Ishikawa (cell line): ENCODE measurements around the gene FGFR1OP2.

Experiments used
- CEBPB ChIP-seq: IDR thresholded peaks from 2 replicates; pipeline ENCODE4 v1.6.1; 2012
- CREB1 ChIP-seq: IDR thresholded peaks from 2 replicates; pipeline ENCODE4 v1.6.1; 2012; ENCODE audit warnings: low read depth
- EGR1 ChIP-seq: IDR thresholded peaks from 2 replicates; pipeline ENCODE4 v1.6.1; 2012
- EP300 ChIP-seq: IDR thresholded peaks from 2 replicates; pipeline ENCODE4 v1.6.1; 2012; ENCODE audit warnings: borderline replicate concordance
- FOXM1 ChIP-seq: IDR thresholded peaks from 2 replicates; pipeline ENCODE4 v1.6.1; 2012; ENCODE audit warnings: low read depth, borderline replicate concordance
- NFIC ChIP-seq: IDR thresholded peaks from 2 replicates; pipeline ENCODE4 v1.6.1; 2012
- RAD21 ChIP-seq: IDR thresholded peaks from 2 replicates; pipeline ENCODE4 v1.6.1; 2012; ENCODE audit warnings: low read depth
- TAF1 ChIP-seq: IDR thresholded peaks from 2 replicates; pipeline ENCODE4 v1.6.1; 2012; ENCODE audit warnings: low read depth, mild to moderate bottlenecking
- TCF12 ChIP-seq: IDR thresholded peaks from 2 replicates; pipeline ENCODE4 v1.6.1; 2012; ENCODE audit warnings: low read depth
- TEAD4 ChIP-seq: IDR thresholded peaks from 2 replicates; pipeline ENCODE4 v1.6.1; 2012
- USF1 ChIP-seq: IDR thresholded peaks from 2 replicates; pipeline ENCODE4 v1.6.1; 2012
- YY1 ChIP-seq: IDR thresholded peaks from 2 replicates; pipeline ENCODE4 v1.6.1; 2012; ENCODE audit warnings: low read depth
- ZBTB7A ChIP-seq: IDR thresholded peaks from 2 replicates; pipeline ENCODE4 v1.6.1; 2012; ENCODE audit warnings: low read depth
- TF ChIP-seq, protein P1 (sequence below): IDR thresholded peaks from 2 replicates; pipeline ENCODE4 v1.6.1; 2012
- TF ChIP-seq, protein P2 (sequence below): IDR thresholded peaks from 2 replicates; pipeline ENCODE4 v1.6.1; 2012; ENCODE audit warnings: low read depth, mild to moderate bottlenecking

The FGFR1OP2 gene

DNA sequence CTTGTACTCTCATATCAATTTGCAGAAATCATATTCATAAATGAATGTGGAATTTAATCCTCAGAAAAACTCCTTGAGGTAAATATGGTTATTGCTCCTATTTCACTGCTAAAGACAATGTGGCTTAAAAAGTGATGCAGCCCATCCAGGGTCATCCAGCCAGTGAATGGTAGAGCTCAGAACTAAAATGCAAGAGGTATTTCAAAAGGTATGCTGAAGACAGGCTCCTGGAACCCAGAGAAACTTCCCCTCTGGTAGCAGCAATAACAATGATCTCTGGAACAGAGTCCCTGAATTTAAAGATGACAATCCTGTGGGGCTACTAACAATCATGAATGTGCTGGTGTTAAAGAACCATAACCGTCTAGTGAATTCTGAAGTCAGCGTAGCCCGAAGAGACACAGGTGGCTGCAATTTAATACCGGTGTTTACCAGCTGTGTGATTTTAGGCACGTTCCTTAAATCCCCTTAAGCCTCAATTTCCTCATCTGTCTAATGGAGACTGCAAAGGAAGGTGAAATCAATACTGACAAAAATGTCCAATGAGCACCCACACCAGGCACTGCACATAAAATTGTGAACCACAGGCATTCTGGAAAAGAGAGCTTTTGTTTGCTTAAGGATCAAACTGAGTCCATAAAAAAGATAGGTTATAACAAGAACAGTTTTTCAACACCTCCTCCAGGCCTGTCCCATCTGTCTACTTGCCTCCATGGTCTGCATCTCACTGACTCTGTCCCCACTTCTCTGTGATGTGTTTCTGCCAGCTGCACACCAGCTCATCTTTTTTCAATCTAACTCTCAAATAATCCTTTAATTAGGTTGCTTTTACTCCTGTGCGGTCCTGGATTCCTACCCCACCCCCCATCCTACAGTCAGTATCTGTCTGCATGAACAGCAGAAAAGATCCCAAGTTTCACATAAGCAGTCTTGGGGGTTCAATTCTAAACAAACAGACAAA is 65.4 kb downstream of the FGFR1OP2 start:
- no peak for TF ChIP-seq ZBTB7A
- 0 out of 2 replicates have a peak, but pooled peaks have one; percentile 25 for TF ChIP-seq FOXM1

GRCh38 chr12:27005495-27005894 is 67.2 kb downstream of the FGFR1OP2 start:
- TF ChIP-seq RAD21 (no peak), TAF1 (no peak), TCF12 (no peak), USF1 (no peak), CREB1 (no peak), NFIC (no peak), CEBPB (no peak), YY1 (no peak), EGR1 (no peak), TEAD4 (no peak)
- TF ChIP-seq, protein P1, sequence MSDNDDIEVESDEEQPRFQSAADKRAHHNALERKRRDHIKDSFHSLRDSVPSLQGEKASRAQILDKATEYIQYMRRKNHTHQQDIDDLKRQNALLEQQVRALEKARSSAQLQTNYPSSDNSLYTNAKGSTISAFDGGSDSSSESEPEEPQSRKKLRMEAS = no peak
- TF ChIP-seq, protein P2, sequence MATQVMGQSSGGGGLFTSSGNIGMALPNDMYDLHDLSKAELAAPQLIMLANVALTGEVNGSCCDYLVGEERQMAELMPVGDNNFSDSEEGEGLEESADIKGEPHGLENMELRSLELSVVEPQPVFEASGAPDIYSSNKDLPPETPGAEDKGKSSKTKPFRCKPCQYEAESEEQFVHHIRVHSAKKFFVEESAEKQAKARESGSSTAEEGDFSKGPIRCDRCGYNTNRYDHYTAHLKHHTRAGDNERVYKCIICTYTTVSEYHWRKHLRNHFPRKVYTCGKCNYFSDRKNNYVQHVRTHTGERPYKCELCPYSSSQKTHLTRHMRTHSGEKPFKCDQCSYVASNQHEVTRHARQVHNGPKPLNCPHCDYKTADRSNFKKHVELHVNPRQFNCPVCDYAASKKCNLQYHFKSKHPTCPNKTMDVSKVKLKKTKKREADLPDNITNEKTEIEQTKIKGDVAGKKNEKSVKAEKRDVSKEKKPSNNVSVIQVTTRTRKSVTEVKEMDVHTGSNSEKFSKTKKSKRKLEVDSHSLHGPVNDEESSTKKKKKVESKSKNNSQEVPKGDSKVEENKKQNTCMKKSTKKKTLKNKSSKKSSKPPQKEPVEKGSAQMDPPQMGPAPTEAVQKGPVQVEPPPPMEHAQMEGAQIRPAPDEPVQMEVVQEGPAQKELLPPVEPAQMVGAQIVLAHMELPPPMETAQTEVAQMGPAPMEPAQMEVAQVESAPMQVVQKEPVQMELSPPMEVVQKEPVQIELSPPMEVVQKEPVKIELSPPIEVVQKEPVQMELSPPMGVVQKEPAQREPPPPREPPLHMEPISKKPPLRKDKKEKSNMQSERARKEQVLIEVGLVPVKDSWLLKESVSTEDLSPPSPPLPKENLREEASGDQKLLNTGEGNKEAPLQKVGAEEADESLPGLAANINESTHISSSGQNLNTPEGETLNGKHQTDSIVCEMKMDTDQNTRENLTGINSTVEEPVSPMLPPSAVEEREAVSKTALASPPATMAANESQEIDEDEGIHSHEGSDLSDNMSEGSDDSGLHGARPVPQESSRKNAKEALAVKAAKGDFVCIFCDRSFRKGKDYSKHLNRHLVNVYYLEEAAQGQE = no peak

DNA sequence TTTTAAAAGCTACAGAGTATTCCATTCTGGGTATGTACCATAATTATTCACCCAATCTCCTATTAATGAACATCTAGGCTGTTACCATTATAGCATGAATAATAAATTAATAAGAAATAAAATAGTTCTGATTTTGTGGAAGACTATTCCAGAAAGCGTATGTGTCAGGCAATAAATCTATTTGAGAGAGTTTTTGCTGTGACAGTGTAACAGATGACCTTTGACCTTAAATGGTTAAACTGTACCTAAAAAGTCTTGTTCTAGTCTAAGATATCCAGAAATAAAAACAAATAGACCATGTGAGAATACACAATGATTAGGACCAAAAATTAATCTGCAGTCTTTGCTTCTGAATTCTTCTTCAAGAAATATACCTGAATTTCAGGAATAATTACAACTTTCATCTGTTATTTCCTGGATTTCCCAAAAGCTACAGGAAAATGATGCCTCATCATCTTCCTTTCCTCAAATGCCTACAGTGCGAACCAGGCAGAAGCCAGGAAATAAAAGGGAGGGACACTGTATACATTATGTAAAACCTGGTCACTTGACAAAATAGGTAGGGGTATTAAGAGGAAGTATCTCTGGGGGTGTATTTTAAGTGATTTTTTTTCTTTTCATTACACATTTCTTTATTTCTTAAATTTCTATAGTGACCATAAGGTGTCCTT is 68.7 kb downstream of the FGFR1OP2 start:
- TF ChIP-seq, protein P2 = no peak
- TF ChIP-seq RAD21 (no peak), TEAD4 (no peak), CEBPB (no peak), NFIC (no peak), ZBTB7A (no peak), EP300 (no peak), YY1 (no peak), EGR1 (no peak)

- TF ChIP-seq, protein P2 = no peak
- TF ChIP-seq CEBPB (no peak), NFIC (no peak), FOXM1 (no peak), TAF1 (no peak), USF1 (no peak), ZBTB7A (no peak), RAD21 (no peak), CREB1 (no peak)
- TF ChIP-seq, protein P1 = no peak
Observed at GRCh38 chr12:27008081-27008480, 69.8 kb downstream of the FGFR1OP2 start.
